HG03558 (cell line): Measurements from ENCODE around the gene HERC4.
"Not testable (repeated sequence)": the region's sequence is repeated elsewhere in the genome, so short reads cannot be mapped to it uniquely, and the experiment has no call there.

Experiments used
- ATAC-seq: cut with Tn5 transposase; IDR thresholded peaks from one replicate; pipeline ENCODE4 v1.9.1; 2021; ENCODE audit warnings: moderate number of reproducible peaks; ENCODE audit not compliant: unreplicated experiment; ENCODE audit errors: extremely low read depth

Gene HERC4

GRCh38 chr10:68049289-68050078, 25.6 kb downstream of the HERC4 start:
- ATAC-seq = no peak

GRCh38 chr10:68047554-68048327, 27.3 kb downstream of the HERC4 start:
- ATAC-seq = no peak

- no peak for ATAC-seq
These were observed 28.0 kb downstream of the HERC4 start for GRCh38 chr10:68047122-68047521.

GRCh38 chr10:68046642-68047041, 28.4 kb downstream of the HERC4 start:
- no peak for ATAC-seq

- no peak for ATAC-seq
These were observed 32.1 kb downstream of the HERC4 start for GRCh38 chr10:68043030-68043429.

- ATAC-seq = no peak
These were observed 43.0 kb downstream of the HERC4 start for GRCh38 chr10:68032113-68032512.

- no peak for ATAC-seq
These were observed 47.7 kb downstream of the HERC4 start for GRCh38 chr10:68027429-68027828.

- no peak for ATAC-seq
These were observed 51.8 kb downstream of the HERC4 start for GRCh38 chr10:68023292-68023691.

- ATAC-seq = not testable (repeated sequence)
These were observed 52.8 kb downstream of the HERC4 start for GRCh38 chr10:68022324-68022723.

GRCh38 chr10:68016519-68016918, 58.6 kb downstream of the HERC4 start:
- ATAC-seq = not testable (repeated sequence)

- ATAC-seq = no peak
These were observed 64.6 kb downstream of the HERC4 start for GRCh38 chr10:68010426-68010940.

- no peak for ATAC-seq
These were observed 67.7 kb downstream of the HERC4 start for GRCh38 chr10:68007356-68007755.

- no peak for ATAC-seq
These were observed 73.5 kb downstream of the HERC4 start for GRCh38 chr10:68001539-68001938.

GRCh38 chr10:68001000-68001399, 74.1 kb downstream of the HERC4 start:
- ATAC-seq = no peak

- ATAC-seq = no peak
These were observed 85.0 kb downstream of the HERC4 start for GRCh38 chr10:67990093-67990492.

GRCh38 chr10:67988606-67989005, 86.5 kb downstream of the HERC4 start:
- ATAC-seq = no peak

- ATAC-seq = not testable (repeated sequence)
These were observed 92.5 kb downstream of the HERC4 start for GRCh38 chr10:67982603-67983002.

- ATAC-seq = no peak
These were observed 96.3 kb downstream of the HERC4 start for GRCh38 chr10:67978749-67979148.

- no peak for ATAC-seq
These were observed 97.8 kb downstream of the HERC4 start for GRCh38 chr10:67977251-67977650.

- ATAC-seq = no peak
These were observed 98.5 kb downstream of the HERC4 start for GRCh38 chr10:67976292-67977245.
